Activated CD8-positive, alpha-beta memory T cell treated with anti-CD3 and anti-CD28 coated beads, Interleukin-2, amount 10 ng/mL, durations not matched to agents 7 days and 5 days (primary cell): ENCODE data around the gene CCDC68. TPM values are rescaled to one million over a fixed set of nuclear protein-coding genes. Genes with fewer than 3 reads are reported as not detected.
A peak's percentile ranks its signal among the peaks of the same experiment; 100 is the strongest.

Source experiments
- ATAC-seq: fragments of 150-1000 bp; cut with Tn5 transposase; one replicate; pipeline ENCODE4 v1.10.0; 2021; ENCODE audit warnings: moderate library complexity
- CTCF ChIA-PET: fragments of 350-600 bp; sonication (Branson Sonifier 250); formaldehyde crosslinking; loops from one replicate; lab custom pipeline; 2021; ENCODE audit warnings: antibody characterized with exemption; lab: Charles Lee
- DNase-seq: peaks from one replicate; pipeline ENCODE4 v3.0.0-alpha.2; 2020
- H3K27ac Mint-ChIP-seq: one replicate; pipeline ENCODE4 v1.8.0; 2021; ENCODE audit warnings: mild to moderate bottlenecking, mixed read lengths
- H3K27me3 Mint-ChIP-seq: one replicate; pipeline ENCODE4 v1.8.0; 2021; ENCODE audit warnings: mixed read lengths
- H3K36me3 Mint-ChIP-seq: one replicate; pipeline ENCODE4 v1.8.0; 2021; ENCODE audit warnings: mild to moderate bottlenecking, mixed read lengths
- H3K4me1 Mint-ChIP-seq: one replicate; pipeline ENCODE4 v1.8.0; 2021; ENCODE audit warnings: mixed read lengths
- H3K4me3 Mint-ChIP-seq: one replicate; pipeline ENCODE4 v1.8.0; 2021; ENCODE audit warnings: mild to moderate bottlenecking, moderate library complexity, mixed read lengths
- H3K9me3 Mint-ChIP-seq: one replicate; pipeline ENCODE4 v1.8.0; 2022; ENCODE audit warnings: low read depth, mixed read lengths
- total RNA-seq, 2 experiments: library from RNA; stranded (reverse); gene quantifications; one replicate each; pipeline ENCODE4 v1.2.3, GENCODE V29; 2021

The CCDC68 gene, protein sequence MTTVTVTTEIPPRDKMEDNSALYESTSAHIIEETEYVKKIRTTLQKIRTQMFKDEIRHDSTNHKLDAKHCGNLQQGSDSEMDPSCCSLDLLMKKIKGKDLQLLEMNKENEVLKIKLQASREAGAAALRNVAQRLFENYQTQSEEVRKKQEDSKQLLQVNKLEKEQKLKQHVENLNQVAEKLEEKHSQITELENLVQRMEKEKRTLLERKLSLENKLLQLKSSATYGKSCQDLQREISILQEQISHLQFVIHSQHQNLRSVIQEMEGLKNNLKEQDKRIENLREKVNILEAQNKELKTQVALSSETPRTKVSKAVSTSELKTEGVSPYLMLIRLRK
- not detected for total RNA-seq

DNA sequence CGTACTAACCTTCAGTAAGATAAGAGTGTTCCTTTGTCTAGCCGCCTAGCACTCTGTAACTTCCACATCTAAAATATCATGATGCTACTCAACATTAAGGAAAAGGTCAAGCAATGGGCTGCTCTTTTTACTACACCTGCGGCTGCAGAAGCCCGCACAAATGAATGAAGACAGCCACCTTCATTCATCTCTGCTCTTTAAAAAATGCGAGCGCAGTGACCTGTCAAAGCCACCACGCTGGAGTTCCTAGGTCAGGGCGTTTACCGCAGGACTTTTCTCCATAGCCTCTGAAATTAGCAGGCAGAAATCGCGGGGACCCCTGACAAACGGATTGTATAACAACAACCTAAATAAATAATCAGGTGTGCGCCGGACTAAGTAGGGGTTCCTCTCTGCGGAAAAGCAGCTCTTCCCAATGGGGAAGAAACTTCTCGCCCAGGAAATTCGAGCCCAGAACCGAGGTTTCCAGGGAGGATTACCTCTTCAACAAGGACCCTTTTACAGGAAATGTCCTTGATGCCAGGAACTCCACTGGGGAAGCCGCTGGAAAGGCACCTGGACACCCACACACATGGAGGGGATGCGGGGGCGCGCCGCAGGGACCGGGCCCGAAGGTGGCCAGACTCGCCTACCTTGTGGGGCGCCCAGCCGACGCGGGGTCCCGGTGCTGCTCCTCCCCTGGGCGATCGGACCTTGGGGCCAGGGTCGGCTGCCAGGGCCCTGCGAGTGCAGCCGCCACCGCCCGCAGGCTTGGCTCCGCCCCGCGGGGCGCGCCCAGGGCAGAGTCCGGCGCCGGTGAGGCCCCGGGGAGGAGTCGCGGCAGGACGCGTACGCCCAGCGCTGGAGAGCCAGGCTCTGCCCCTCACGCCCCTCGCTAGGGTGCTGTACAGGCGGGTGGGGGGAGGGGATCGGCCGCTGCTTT is at the start of gene CCDC68:
Gene CCDC68 (minus strand): TSS at position 758 of the 922 bp plus-strand sequence. CDS start 16,670 bp downstream, outside the sequence.
- Mint-ChIP-seq H3K4me1 (peaks cover 2% of the 10 kb centered on the region), H3K27me3 (peaks cover 70% of the 10 kb centered on the region), H3K9me3 (no peaks in the 10 kb centered on the region), H3K27ac (no peak within 1 kb of the TSS), H3K36me3 (peaks cover 1% of the 10 kb centered on the region), H3K4me3 (no peak within 1 kb of the TSS)
- DNase-seq (no peak), ATAC-seq (peak; percentile 57)
- CTCF ChIA-PET: no interaction called here

- Mint-ChIP-seq H3K27me3 (peaks cover 15% of the 10 kb centered on the region), H3K27ac (no peak overlapping the region), H3K4me3 (no peak overlapping the region), H3K36me3 (no peaks in the 10 kb centered on the region), H3K9me3 (no peaks in the 10 kb centered on the region), H3K4me1 (no peaks in the 10 kb centered on the region)
- ATAC-seq (no peak), DNase-seq (no peak)
- CTCF ChIA-PET: no interaction called here
Observed at GRCh38 chr18:55007602-55008001, 48.3 kb upstream of the CCDC68 start.

GRCh38 chr18:55003695-55004094 is 44.4 kb upstream of the CCDC68 start:
- Mint-ChIP-seq H3K27me3 (peaks cover 15% of the 10 kb centered on the region), H3K9me3 (no peaks in the 10 kb centered on the region), H3K36me3 (no peaks in the 10 kb centered on the region), H3K4me1 (no peaks in the 10 kb centered on the region), H3K4me3 (no peak overlapping the region), H3K27ac (no peak overlapping the region)
- ATAC-seq (no peak), DNase-seq (no peak)
- CTCF ChIA-PET: no interaction called here

GRCh38 chr18:55002261-55002660 is 43.0 kb upstream of the CCDC68 start:
- DNase-seq (no peak), ATAC-seq (no peak)
- CTCF ChIA-PET: no interaction called here
- Mint-ChIP-seq H3K27ac (no peak overlapping the region), H3K27me3 (peaks cover 11% of the 10 kb centered on the region), H3K9me3 (no peaks in the 10 kb centered on the region), H3K36me3 (no peaks in the 10 kb centered on the region), H3K4me1 (no peaks in the 10 kb centered on the region), H3K4me3 (no peak overlapping the region)

- ATAC-seq: no peak
- H3K9me3 Mint-ChIP-seq: no peaks in the 10 kb centered on the region
- no peak for DNase-seq
- H3K27me3 Mint-ChIP-seq: peaks cover 11% of the 10 kb centered on the region
- no peaks in the 10 kb centered on the region for H3K4me1 Mint-ChIP-seq
- no peak overlapping the region for H3K27ac Mint-ChIP-seq
- H3K36me3 Mint-ChIP-seq: no peaks in the 10 kb centered on the region
- CTCF ChIA-PET: no interaction called here
- no peak overlapping the region for H3K4me3 Mint-ChIP-seq
Observed at GRCh38 chr18:55001394-55002024, 42.2 kb upstream of the CCDC68 start.

GRCh38 chr18:55000529-55000928 is 41.3 kb upstream of the CCDC68 start:
- H3K27ac Mint-ChIP-seq: no peak overlapping the region
- peaks cover 10% of the 10 kb centered on the region for H3K27me3 Mint-ChIP-seq
- no peaks in the 10 kb centered on the region for H3K36me3 Mint-ChIP-seq
- CTCF ChIA-PET: no interaction called here
- ATAC-seq (no peak), DNase-seq (no peak)
- no peaks in the 10 kb centered on the region for H3K4me1 Mint-ChIP-seq
- H3K4me3 Mint-ChIP-seq: no peak overlapping the region
- no peaks in the 10 kb centered on the region for H3K9me3 Mint-ChIP-seq

- Mint-ChIP-seq H3K4me1 (no peaks in the 10 kb centered on the region), H3K27me3 (peaks cover 3% of the 10 kb centered on the region), H3K27ac (no peak overlapping the region), H3K9me3 (no peaks in the 10 kb centered on the region), H3K36me3 (no peaks in the 10 kb centered on the region), H3K4me3 (no peak overlapping the region)
- CTCF ChIA-PET: no interaction called here
- DNase-seq (no peak), ATAC-seq (no peak)
Observed at GRCh38 chr18:54999016-54999415, 39.8 kb upstream of the CCDC68 start.

DNA sequence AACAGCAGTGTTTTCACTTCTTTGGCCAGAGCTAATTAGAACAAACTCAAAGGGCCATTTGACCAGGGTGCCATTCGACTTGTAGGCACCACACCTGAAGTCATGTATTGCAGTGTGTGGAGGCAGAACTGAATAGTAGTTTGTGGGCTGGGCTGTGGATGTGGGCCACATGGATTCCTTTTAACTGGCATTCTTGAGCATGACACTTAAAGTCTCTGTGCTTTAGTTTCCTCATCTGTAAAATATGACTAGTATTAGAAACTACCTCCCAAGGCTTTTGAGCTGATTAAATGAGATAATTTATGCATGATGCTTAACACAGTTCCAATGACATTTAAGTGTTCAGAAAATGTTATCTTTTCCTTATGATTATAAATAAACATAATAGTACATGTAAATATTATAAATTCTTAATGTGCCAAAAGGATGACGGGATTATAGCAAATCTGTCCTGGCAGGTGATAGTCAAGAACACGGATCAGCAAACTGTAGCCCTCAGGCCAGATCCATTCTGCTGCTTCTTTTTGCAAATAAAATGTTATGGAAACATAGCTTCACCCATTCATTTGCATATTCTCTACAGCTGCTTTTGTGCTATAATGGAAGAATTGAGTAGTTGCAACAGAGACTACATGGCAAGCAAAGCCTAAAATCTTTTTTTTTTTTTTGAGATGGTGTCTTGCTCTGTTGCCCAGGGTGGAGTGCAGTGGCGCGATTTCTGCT is 36.3 kb upstream of the CCDC68 start:
- no peaks in the 10 kb centered on the region for H3K36me3 Mint-ChIP-seq
- no peak overlapping the region for H3K4me3 Mint-ChIP-seq
- CTCF ChIA-PET: interaction anchor here (0.9 kb wide), 1 partner anchor 25 kb away, joined by 4 read pairs; no protein-coding TSS in a partner anchor
- ATAC-seq (no peak), DNase-seq (no peak)
- no peaks in the 10 kb centered on the region for H3K9me3 Mint-ChIP-seq
- H3K27ac Mint-ChIP-seq: no peak overlapping the region
- no peaks in the 10 kb centered on the region for H3K4me1 Mint-ChIP-seq
- H3K27me3 Mint-ChIP-seq: peaks cover 12% of the 10 kb centered on the region

GRCh38 chr18:54991981-54992380 is 32.7 kb upstream of the CCDC68 start:
- peaks cover 15% of the 10 kb centered on the region for H3K27me3 Mint-ChIP-seq
- H3K4me3 Mint-ChIP-seq: no peak overlapping the region
- no peaks in the 10 kb centered on the region for H3K9me3 Mint-ChIP-seq
- H3K4me1 Mint-ChIP-seq: no peaks in the 10 kb centered on the region
- H3K36me3 Mint-ChIP-seq: no peaks in the 10 kb centered on the region
- ATAC-seq: no peak
- CTCF ChIA-PET: no interaction called here
- H3K27ac Mint-ChIP-seq: no peak overlapping the region
- DNase-seq: no peak

- H3K36me3 Mint-ChIP-seq: no peaks in the 10 kb centered on the region
Observed at GRCh38 chr18:54984908-54985307, 25.6 kb upstream of the CCDC68 start.

GRCh38 chr18:54983791-54984190 is 24.5 kb upstream of the CCDC68 start:
- CTCF ChIA-PET: interaction anchor here (0.7 to 2.4 kb wide), 10 partner anchors 17 to 708 kb away, joined by 3 to 11 read pairs (median 3); no protein-coding TSS in a partner anchor
- H3K4me1 Mint-ChIP-seq: no peaks in the 10 kb centered on the region
- H3K36me3 Mint-ChIP-seq: no peaks in the 10 kb centered on the region
- H3K9me3 Mint-ChIP-seq: no peaks in the 10 kb centered on the region
- DNase-seq: no peak
- no peak overlapping the region for H3K4me3 Mint-ChIP-seq
- no peak overlapping the region for H3K27ac Mint-ChIP-seq
- H3K27me3 Mint-ChIP-seq: peaks cover 16% of the 10 kb centered on the region
- ATAC-seq: no peak

More at GRCh38 chr18:54984908-54985307, 25.6 kb upstream of the CCDC68 start:
- no peaks in the 10 kb centered on the region for H3K9me3 Mint-ChIP-seq
- CTCF ChIA-PET: interaction anchor here (2.4 kb wide), 1 partner anchor 314 kb away, joined by 11 read pairs; no protein-coding TSS in a partner anchor
- H3K27me3 Mint-ChIP-seq: peaks cover 11% of the 10 kb centered on the region
- DNase-seq (no peak), ATAC-seq (no peak)
- no peak overlapping the region for H3K4me3 Mint-ChIP-seq
- H3K4me1 Mint-ChIP-seq: no peaks in the 10 kb centered on the region
- no peak overlapping the region for H3K27ac Mint-ChIP-seq

DNA sequence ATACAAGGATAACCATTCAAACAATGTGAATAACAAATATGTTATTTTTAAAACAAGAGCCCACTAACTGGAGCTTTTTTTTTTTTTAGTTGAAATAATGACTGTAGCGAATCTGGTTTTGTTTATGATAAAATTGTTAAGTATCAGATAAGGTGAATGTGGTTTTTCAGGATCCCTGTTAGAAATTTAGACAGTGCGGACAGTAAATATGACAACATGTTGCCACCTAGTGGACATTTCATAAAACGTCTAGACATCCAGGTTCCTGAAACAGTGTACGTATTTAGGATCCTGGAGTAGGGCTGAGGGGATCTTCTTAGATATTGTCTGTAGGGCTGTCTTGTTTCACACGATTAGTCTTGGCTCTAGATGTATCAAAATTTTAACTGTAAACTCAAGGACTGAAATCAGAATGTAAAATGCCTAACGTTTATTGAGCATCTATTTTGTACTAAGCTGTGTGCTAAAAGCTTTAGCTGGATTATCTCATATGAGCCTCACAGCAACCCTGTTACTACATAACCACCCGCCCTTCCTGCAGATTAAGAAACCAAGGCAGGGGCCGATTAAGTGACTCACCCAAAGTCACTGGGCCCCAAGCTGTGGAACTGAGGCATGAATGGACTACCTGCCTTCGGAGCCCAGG is 23.9 kb upstream of the CCDC68 start:
- CTCF ChIA-PET: interaction anchor here (0.6 to 2.4 kb wide), 10 partner anchors 14 to 707 kb away, joined by 3 to 11 read pairs (median 3); no protein-coding TSS in a partner anchor
- H3K27me3 Mint-ChIP-seq: peaks cover 22% of the 10 kb centered on the region
- H3K4me3 Mint-ChIP-seq: no peak overlapping the region
- no peaks in the 10 kb centered on the region for H3K9me3 Mint-ChIP-seq
- no peaks in the 10 kb centered on the region for H3K36me3 Mint-ChIP-seq
- H3K27ac Mint-ChIP-seq: no peak overlapping the region
- ATAC-seq: peak; percentile 78
- H3K4me1 Mint-ChIP-seq: no peaks in the 10 kb centered on the region
- DNase-seq: no peak
